Prostate gland (tissue), 2 donors: ENCODE measurements around the gene SGSH.

ENCODE experiments used
- POLR2A ChIP-seq: fragments of 450-650 bp; IDR thresholded peaks from one replicate; pipeline ENCODE4 v1.6.1; 2016; ENCODE audit warnings: antibody characterized with exemption, mild to moderate bottlenecking
- POLR2AphosphoS5 ChIP-seq: sonication (generic); formaldehyde crosslinking; IDR thresholded peaks from one replicate; pipeline ENCODE4 v1.6.1; 2017; ENCODE audit warnings: antibody characterized with exemption
- TF ChIP-seq, protein P1 (sequence below), 4 experiments: fragments of 200-600 bp in 2 of 4; fragments of 450-650 bp in 2 of 4; sonication (generic) in 2 of 4; IDR thresholded peaks; 1 replicate in 3 of 4; 2 replicates in 1 of 4; pipeline ENCODE4 v1.5.1; 2016 to 2019; ENCODE audit warnings: antibody characterized with exemption in 4 of 4, mild to moderate bottlenecking in 2 of 4, moderate library complexity in 2 of 4

DNA sequence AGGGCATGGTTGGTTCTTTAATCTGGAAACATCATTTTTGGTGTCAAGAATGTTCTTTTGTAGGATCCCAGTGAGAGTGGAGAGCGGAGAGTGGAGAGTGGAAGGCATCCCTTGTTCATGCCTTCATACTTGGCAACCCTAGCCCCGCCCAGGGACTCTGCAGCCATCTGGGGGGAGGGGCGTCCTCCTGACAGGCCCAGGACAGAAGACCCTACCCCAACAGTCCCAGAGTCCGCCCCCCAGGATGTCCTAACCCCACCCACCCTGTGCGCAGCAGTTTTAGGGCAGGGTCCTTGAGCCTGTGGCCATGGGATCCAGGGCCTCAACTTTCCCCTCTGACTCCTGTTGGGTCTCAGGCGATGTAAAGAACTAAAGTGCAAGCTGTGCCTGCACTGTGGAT is 4.5 kb upstream of the SGSH start:
- TF ChIP-seq, protein P1, sequence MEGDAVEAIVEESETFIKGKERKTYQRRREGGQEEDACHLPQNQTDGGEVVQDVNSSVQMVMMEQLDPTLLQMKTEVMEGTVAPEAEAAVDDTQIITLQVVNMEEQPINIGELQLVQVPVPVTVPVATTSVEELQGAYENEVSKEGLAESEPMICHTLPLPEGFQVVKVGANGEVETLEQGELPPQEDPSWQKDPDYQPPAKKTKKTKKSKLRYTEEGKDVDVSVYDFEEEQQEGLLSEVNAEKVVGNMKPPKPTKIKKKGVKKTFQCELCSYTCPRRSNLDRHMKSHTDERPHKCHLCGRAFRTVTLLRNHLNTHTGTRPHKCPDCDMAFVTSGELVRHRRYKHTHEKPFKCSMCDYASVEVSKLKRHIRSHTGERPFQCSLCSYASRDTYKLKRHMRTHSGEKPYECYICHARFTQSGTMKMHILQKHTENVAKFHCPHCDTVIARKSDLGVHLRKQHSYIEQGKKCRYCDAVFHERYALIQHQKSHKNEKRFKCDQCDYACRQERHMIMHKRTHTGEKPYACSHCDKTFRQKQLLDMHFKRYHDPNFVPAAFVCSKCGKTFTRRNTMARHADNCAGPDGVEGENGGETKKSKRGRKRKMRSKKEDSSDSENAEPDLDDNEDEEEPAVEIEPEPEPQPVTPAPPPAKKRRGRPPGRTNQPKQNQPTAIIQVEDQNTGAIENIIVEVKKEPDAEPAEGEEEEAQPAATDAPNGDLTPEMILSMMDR (IDR thresholded peaks at IDR 0.05), result no peak
- TF ChIP-seq POLR2AphosphoS5 (no peak), POLR2A (no peak)
